ENCODE data around the gene NKD2. TPM values are rescaled to one million over a fixed set of nuclear protein-coding genes. Genes with fewer than 3 reads are reported as not detected.

NKD2 gene
- total RNA-seq, 1 experiment from 2014 or later, result 20.4 TPM

- no peak for ATAC-seq
- no peaks in the 10 kb centered on the region for H4K20me1 ChIP-seq (ENCODE audit: insufficient read depth)
- no TSS peak for BruUV-seq (replicated peaks)
- intact Hi-C loops (cut with micrococcal nuclease), result no loop called here
- DNase-seq (ENCODE audit: low read depth, low spot score), result no peak
- H3K27ac ChIP-seq (ENCODE audit: low read depth, low read length), result no peak overlapping the region
- H3K9ac ChIP-seq (ENCODE audit: low read length), result no peak overlapping the region
- TF ChIP-seq CTCF (IDR thresholded peaks at IDR 0.05 in 2 of 3, conservative IDR thresholded peaks at IDR 0.05 in 1 of 3; ENCODE audit: borderline replicate concordance in 1 of 3, insufficient read depth in 1 of 3, low read depth in 2 of 3, low read length in 2 of 3), result no peak
- TF ChIP-seq RAD21 (IDR thresholded peaks at IDR 0.05; ENCODE audit: low read depth), result no peak
- TF ChIP-seq SIN3A (IDR thresholded peaks at IDR 0.05; ENCODE audit: low read depth), result no peak
- TF ChIP-seq ZNF274 (IDR thresholded peaks at IDR 0.05; ENCODE audit: low read depth, low read length), result no peak
- no peak for TF ChIP-seq SP1 (IDR thresholded peaks at IDR 0.05; ENCODE audit: low read depth)
- TF ChIP-seq CBX3 (IDR thresholded peaks at IDR 0.05; ENCODE audit: low read depth), result no peak
- no peak for TF ChIP-seq POLR2A (IDR thresholded peaks at IDR 0.05; ENCODE audit: borderline replicate concordance, extremely low read depth, insufficient read depth, insufficient read length)
- no peak for TF ChIP-seq ELF1 (IDR thresholded peaks at IDR 0.05; ENCODE audit: borderline replicate concordance, low read depth)
- no peak for TF ChIP-seq TCF7L2 (IDR thresholded peaks at IDR 0.05; ENCODE audit: borderline replicate concordance, extremely low read depth, insufficient read depth, insufficient read length)
- TF ChIP-seq REST (IDR thresholded peaks at IDR 0.05; ENCODE audit: low read depth), result no peak
- TF ChIP-seq ZFX (IDR thresholded peaks at IDR 0.05), result no peak
- no peak for TF ChIP-seq EGR1 (IDR thresholded peaks at IDR 0.05; ENCODE audit: low read depth)
- TF ChIP-seq ATF3 (IDR thresholded peaks at IDR 0.05), result no peak
- no peak for TF ChIP-seq FOSL1 (IDR thresholded peaks at IDR 0.05; ENCODE audit: low read depth)
- TF ChIP-seq MAX (IDR thresholded peaks at IDR 0.05), result no peak
- no peak for TF ChIP-seq CEBPB (IDR thresholded peaks at IDR 0.05; ENCODE audit: low read depth)
- ChIA-PET POLR2A (no interaction called here), CTCF (interaction anchor here (1.3 kb wide), 1 partner anchor 10 kb away, joined by 7 read pairs; no protein-coding TSS in a partner anchor), RAD21 (ENCODE audit: low non-redundant PET in 1 of 2, low total read pairs in 2 of 2, uncharacterized antibody in 2 of 2, unreplicated experiment in 2 of 2) (no interaction called here)
- no peaks in the 10 kb centered on the region; a peak in 1 of 4 replicates for H3K36me3 ChIP-seq (ENCODE audit: control insufficient read depth in 1 of 2, insufficient read depth in 2 of 2, low read length in 2 of 2)
- no peak overlapping the region for H3K4me3 ChIP-seq (replicated peaks in 1 of 2; ENCODE audit: low read depth in 1 of 2, low read length in 2 of 2)
- H3K9me2 ChIP-seq (ENCODE audit: insufficient read depth), result no peaks in the 10 kb centered on the region
- no peaks in the 10 kb centered on the region for H3K9me3 ChIP-seq (ENCODE audit: control insufficient read depth in 1 of 2, insufficient read depth in 1 of 2, low read depth in 1 of 2, low read length in 2 of 2)
- no peaks in the 10 kb centered on the region for H3K4me1 ChIP-seq (ENCODE audit: control insufficient read depth in 1 of 2, insufficient read depth in 2 of 2, low read length in 2 of 2)
- H3K4me2 ChIP-seq (ENCODE audit: low read length), result no peak overlapping the region
- H3K27me3 ChIP-seq (ENCODE audit: insufficient read depth, low read length), result no peaks in the 10 kb centered on the region
- H2AFZ ChIP-seq (ENCODE audit: low read depth, low read length, poor library complexity, severe bottlenecking), result no peak overlapping the region
- H3K79me2 ChIP-seq (ENCODE audit: insufficient read depth, low read length), result no peaks in the 10 kb centered on the region
Observed at GRCh38 chr5:1020452-1020961, 11.9 kb downstream of the NKD2 start.

Data from HCT116 (cell line).